HepG2 (cell line): ENCODE data around the gene TMCO4. TPM values are rescaled to one million over a fixed set of nuclear protein-coding genes. Genes with fewer than 3 reads are reported as not detected.

Experiments used
- ATRX ChIP-seq: sonication (generic); formaldehyde crosslinking; IDR thresholded peaks from 2 replicates; pipeline ENCODE4 v1.4.0; 2020; ENCODE audit warnings: missing genetic modification reagents, borderline replicate concordance
- CAMTA2 ChIP-seq: sonication (generic); formaldehyde crosslinking; IDR thresholded peaks from 2 replicates; pipeline ENCODE4 v1.4.0; 2020; ENCODE audit warnings: mild to moderate bottlenecking, missing genetic modification reagents, borderline replicate concordance
- CSRNP1 ChIP-seq: sonication (generic); formaldehyde crosslinking; IDR thresholded peaks from 2 replicates; pipeline ENCODE4 v1.8.1; 2023; ENCODE audit warnings: mild to moderate bottlenecking, missing genetic modification reagents
- DBP ChIP-seq: sonication (generic); formaldehyde crosslinking; IDR thresholded peaks from 2 replicates; pipeline ENCODE4 v1.4.0; 2020; ENCODE audit warnings: missing genetic modification reagents; ENCODE audit errors: not compliant biosample characterization
- DZIP1 ChIP-seq: sonication (generic); formaldehyde crosslinking; IDR thresholded peaks from 2 replicates; pipeline ENCODE4 v1.5.0; 2020; ENCODE audit warnings: mild to moderate bottlenecking, missing genetic modification reagents
- KLF16 ChIP-seq, 2 experiments: sonication (generic) in 1 of 2; formaldehyde crosslinking in 1 of 2; IDR thresholded peaks; 2 replicates each; pipeline versions ENCODE4 v1.6.1 to v1.8.0; 2016 to 2023; ENCODE audit warnings: missing genetic modification reagents in 2 of 2, missing compliant biosample characterization in 1 of 2
- MAFF ChIP-seq: IDR thresholded peaks from 2 replicates; pipeline ENCODE4 v1.6.1; 2011; ENCODE audit warnings: low read depth, low read length, improper control_type of control experiment
- MTF1 ChIP-seq: sonication (generic); formaldehyde crosslinking; IDR thresholded peaks from 2 replicates; pipeline ENCODE4 v1.5.0; 2020; ENCODE audit warnings: missing genetic modification reagents
- NR2F6 ChIP-seq, 2 experiments: IDR thresholded peaks; 2 replicates each; pipeline ENCODE4 v1.6.1; 2016; ENCODE audit warnings: antibody characterized with exemption in 1 of 2, mild to moderate bottlenecking in 1 of 2
- SNAPC5 ChIP-seq: sonication (generic); formaldehyde crosslinking; IDR thresholded peaks from 2 replicates; pipeline ENCODE4 v1.8.1; 2023; ENCODE audit warnings: mild to moderate bottlenecking, missing genetic modification reagents, borderline replicate concordance
- SRSF9 ChIP-seq: fragments of 200-400 bp; formaldehyde crosslinking; IDR thresholded peaks from 2 replicates; pipeline ENCODE4 v1.6.1; 2018; ENCODE audit warnings: borderline replicate concordance, mild to moderate bottlenecking, low read depth, low read length; ENCODE audit not compliant: insufficient read depth, poor library complexity, severe bottlenecking
- STAT5B ChIP-seq: sonication (generic); formaldehyde crosslinking; IDR thresholded peaks from 2 replicates; pipeline ENCODE4 v1.4.0; 2020; ENCODE audit warnings: missing genetic modification reagents
- ZBTB26 ChIP-seq: IDR thresholded peaks from 2 replicates; pipeline ENCODE4 v1.6.1; 2016; ENCODE audit warnings: missing compliant biosample characterization, missing genetic modification reagents, borderline replicate concordance
- ZNF33B ChIP-seq: sonication (generic); formaldehyde crosslinking; IDR thresholded peaks from 2 replicates; pipeline ENCODE4 v1.5.1; 2020; ENCODE audit warnings: mild to moderate bottlenecking, missing genetic modification reagents
- ZNF350 ChIP-seq: sonication (generic); formaldehyde crosslinking; IDR thresholded peaks from 2 replicates; pipeline ENCODE4 v1.4.0; 2020; ENCODE audit warnings: mild to moderate bottlenecking, low read depth, missing genetic modification reagents, borderline replicate concordance
- ZNF501 ChIP-seq: sonication (generic); formaldehyde crosslinking; IDR thresholded peaks from 2 replicates; pipeline ENCODE4 v1.5.1; 2020; ENCODE audit warnings: mild to moderate bottlenecking, moderate library complexity, missing genetic modification reagents
- ZNF543 ChIP-seq: sonication (generic); formaldehyde crosslinking; IDR thresholded peaks from 2 replicates; pipeline ENCODE4 v1.4.0; 2020; ENCODE audit warnings: mild to moderate bottlenecking, missing genetic modification reagents
- ZNF737 ChIP-seq: sonication (generic); formaldehyde crosslinking; IDR thresholded peaks from 2 replicates; pipeline ENCODE4 v1.5.0; 2020; ENCODE audit warnings: missing genetic modification reagents, mild to moderate bottlenecking, borderline replicate concordance
- ZNF781 ChIP-seq: sonication (generic); formaldehyde crosslinking; IDR thresholded peaks from 2 replicates; pipeline ENCODE4 v1.5.1; 2020; ENCODE audit warnings: borderline replicate concordance, mild to moderate bottlenecking, missing genetic modification reagents; ENCODE audit errors: not compliant biosample characterization
- ZNF850 ChIP-seq: sonication (generic); formaldehyde crosslinking; conservative IDR thresholded peaks from 2 replicates; pipeline ENCODE4 v1.9.0; 2021; ENCODE audit warnings: mild to moderate bottlenecking, missing genetic modification reagents
- ZSCAN12 ChIP-seq: sonication (generic); formaldehyde crosslinking; IDR thresholded peaks from 2 replicates; pipeline ENCODE4 v1.9.0; 2021; ENCODE audit warnings: mild to moderate bottlenecking, missing genetic modification reagents
- polyA plus RNA-seq, 8 experiments: library from polyadenylated mRNA; depleted of rRNA in 3 of 8; stranded (reverse) in 7 of 8; unstranded in 1 of 8; fragments of >200 nt; fragmentation: Illumina TruSeq in 4 of 8; extraction: Trizol in 4 of 8; gene quantifications; 2 replicates each; pipeline versions ENCODE4 v1.2.1 to v1.2.3, GENCODE V29; 2011 to 2016; ENCODE audit warnings: low read depth in 4 of 8, missing spikeins in 1 of 8, mixed read lengths in 1 of 8; ENCODE audit not compliant: insufficient read depth in 1 of 8
- total RNA-seq, 5 experiments: library from RNA; depleted of rRNA; stranded (reverse); fragments of >200 nt; fragmentation: Illumina TruSeq; extraction: Trizol; gene quantifications; 2 replicates each; pipeline ENCODE4 v1.2.3, GENCODE V29; 2016; ENCODE audit warnings: low read depth in 1 of 5

TMCO4 gene
- total and polyA plus RNA-seq, 2 of the 13 experiments (the other 11 are each of a cell fraction or from before 2014, with no cell fraction given) = 2.1 to 4.1 TPM

GRCh38 chr1:19651141-19651737, 148.5 kb downstream of the TMCO4 start (continued):
- no peak for TF ChIP-seq ZNF781
- TF ChIP-seq DBP (CRISPR knock-in tag) = no peak
- TF ChIP-seq ZSCAN12 (CRISPR knock-in tag) = no peak
- no peak for TF ChIP-seq ZNF501 (CRISPR knock-in tag)
- no peak for TF ChIP-seq ZNF543 (CRISPR knock-in tag)
- no peak for TF ChIP-seq DZIP1
- no peak for TF ChIP-seq ZNF737 (CRISPR knock-in tag)
- TF ChIP-seq SNAPC5 = no peak
- 0 out of 2 replicates have a peak, but pooled peaks have one; percentile 21 for TF ChIP-seq ZNF350 (CRISPR knock-in tag)
- no peak for TF ChIP-seq MAFF
- TF ChIP-seq CSRNP1 (CRISPR knock-in tag) = peak; percentile 31; the same call in 1 of the 2 replicates
- no peak for TF ChIP-seq CAMTA2 (CRISPR knock-in tag)
- no peak for TF ChIP-seq MTF1 (CRISPR knock-in tag)
- no peak for TF ChIP-seq ATRX (CRISPR knock-in tag)
- no peak for TF ChIP-seq ZNF850
- no peak for TF ChIP-seq ZNF33B (CRISPR knock-in tag)
- no peak for TF ChIP-seq STAT5B (CRISPR knock-in tag)
- TF ChIP-seq SRSF9 = no peak
- 0 out of 2 replicates have a peak, but pooled peaks have one; percentile 43 for TF ChIP-seq ZBTB26
- no peak for TF ChIP-seq NR2F6 (IDR thresholded peaks at IDR 0.05)
- peak; percentile 56; the same call in 1 of the 2 replicates for TF ChIP-seq NR2F6 (CRISPR knock-in tag; IDR thresholded peaks at IDR 0.05)
- TF ChIP-seq KLF16 (CRISPR knock-in tag; IDR thresholded peaks at IDR 0.05) = 0 out of 4 replicates have a peak, but pooled peaks of 1 of the 2 experiments have one; percentile 35
